GM12878 (cell line): Measurements from ENCODE around the gene GRAMD2B. TPM values are rescaled to one million over a fixed set of nuclear protein-coding genes. Genes with fewer than 3 reads are reported as not detected.

Source experiments
- ATAC-seq: fragments of 200-7000 bp; cut with Tn5 transposase; 3 replicates; pipeline ENCODE4 v1.9.1; 2020; ENCODE audit warnings: mild to moderate bottlenecking, moderate library complexity
- BruUV-seq: library from RNA; stranded (reverse); fragments of 400-500 nt; replicated peaks from 2 replicates; lab custom pipeline; 2021; lab: Mats Ljungman, UMichigan
- CTCF ChIA-PET: fragments of 300-600 bp; sonication (Branson Sonifier 250); formaldehyde crosslinking; extraction: SDS; loops from one replicate; lab custom pipeline; 2021; ENCODE audit warnings: inconsistent platforms; lab: Yijun Ruan, JAX
- POLR2A ChIA-PET: fragments of 350-600 bp; formaldehyde crosslinking; extraction: SDS; loops from one replicate; lab custom pipeline; 2021; ENCODE audit warnings: inconsistent platforms; lab: Charles Lee
- RAD21 ChIA-PET: fragments of 300-600 bp; sonication (Branson Sonifier 250); formaldehyde crosslinking; loops from one replicate; lab custom pipeline; 2023; ENCODE audit warnings: antibody characterized with exemption; ENCODE audit not compliant: unreplicated experiment; lab: Charles Lee
- SMC1A ChIA-PET: fragments of 300-600 bp; sonication (Branson Sonifier 250); formaldehyde crosslinking; loops from one replicate; lab custom pipeline; 2023; ENCODE audit not compliant: unreplicated experiment, uncharacterized antibody; lab: Charles Lee
- DNase-seq: peaks from one replicate; pipeline ENCODE4 v3.0.0-alpha.2; 2011; ENCODE audit warnings: low read depth, low spot score
- FAIRE-seq: peaks from 3 replicates; lab custom pipeline; 2011; peaks lifted over from hg19 to GRCh38; lab: Jason Lieb, UNC
- H2AFZ ChIP-seq: 2 replicates; pipeline ENCODE4 v1.6.0; 2011; ENCODE audit warnings: low read depth, low read length, control low read depth; ENCODE audit not compliant: control insufficient read depth
- H3K27ac ChIP-seq: 2 replicates; pipeline ENCODE4 v1.5.1; 2011; ENCODE audit warnings: control low read depth; ENCODE audit not compliant: control insufficient read depth, insufficient read depth
- H3K27me3 ChIP-seq, 2 experiments: replicated peaks in 1 of 2; 2 replicates each; pipeline versions ENCODE4 v1.6.0 to v1.6.1; 2011; ENCODE audit warnings: low read length in 1 of 2; ENCODE audit not compliant: control insufficient read depth in 2 of 2, insufficient read depth in 2 of 2
- H3K36me3 ChIP-seq, 2 experiments: 2 replicates each; pipeline ENCODE4 v1.5.1; 2011; ENCODE audit warnings: low read length in 1 of 2; ENCODE audit not compliant: control insufficient read depth in 2 of 2, insufficient read depth in 2 of 2
- H3K4me1 ChIP-seq: 2 replicates; pipeline ENCODE4 v1.6.1; 2011; ENCODE audit warnings: mild to moderate bottlenecking, low read length, moderate library complexity, mixed read lengths; ENCODE audit not compliant: control insufficient read depth, insufficient read depth
- H3K4me2 ChIP-seq: 2 replicates; pipeline ENCODE4 v1.6.0; 2011; ENCODE audit warnings: control low read depth; ENCODE audit not compliant: control insufficient read depth, insufficient read depth
- H3K4me3 ChIP-seq: fragments of 200-600 bp; sonication (generic); 2 replicates; pipeline ENCODE4 v1.5.1; 2016
- H3K79me2 ChIP-seq: 2 replicates; pipeline ENCODE4 v1.6.0; 2011; ENCODE audit warnings: low read length; ENCODE audit not compliant: control insufficient read depth, insufficient read depth
- H3K9ac ChIP-seq: 2 replicates; pipeline ENCODE4 v1.8.0; 2011; ENCODE audit warnings: low read length, control low read depth, mixed read lengths; ENCODE audit not compliant: control insufficient read depth, insufficient read depth
- H3K9me3 ChIP-seq: replicated peaks from 3 replicates; pipeline ENCODE4 v1.5.1; 2011; ENCODE audit warnings: mild to moderate bottlenecking, low read length; ENCODE audit not compliant: control insufficient read depth, insufficient read depth
- H4K20me1 ChIP-seq: 2 replicates; pipeline ENCODE4 v1.6.0; 2011; ENCODE audit not compliant: control insufficient read depth, insufficient read depth
- BCLAF1 ChIP-seq: fragments of 450-650 bp; IDR thresholded peaks from 2 replicates; pipeline ENCODE4 v1.6.1; 2017; ENCODE audit warnings: antibody characterized with exemption, mild to moderate bottlenecking, moderate library complexity
- CEBPB ChIP-seq, 2 experiments: fragments of 150-350 bp in 1 of 2; IDR thresholded peaks; 2 replicates each; pipeline ENCODE4 v1.6.1; 2012 to 2014; ENCODE audit warnings: low read depth in 2 of 2, low read length in 2 of 2, borderline replicate concordance in 1 of 2, inconsistent platforms in 1 of 2
- E2F4 ChIP-seq: IDR thresholded peaks from 2 replicates; pipeline ENCODE4 v1.6.1; 2012; ENCODE audit warnings: low read depth, low read length, improper control_type of control experiment
- GATAD2B ChIP-seq: fragments of 450-650 bp; conservative IDR thresholded peaks from 2 replicates; pipeline ENCODE4 v1.6.1; 2017; ENCODE audit warnings: low read depth, mild to moderate bottlenecking, moderate library complexity
- IRF4 ChIP-seq: IDR thresholded peaks from 2 replicates; pipeline ENCODE4 v1.6.1; 2011; ENCODE audit warnings: low read depth, low read length
- MTA2 ChIP-seq: fragments of 450-650 bp; IDR thresholded peaks from 2 replicates; pipeline ENCODE4 v1.6.1; 2016; ENCODE audit warnings: low read depth, mild to moderate bottlenecking, moderate library complexity
- NKRF ChIP-seq: fragments of 450-650 bp; conservative IDR thresholded peaks from 2 replicates; pipeline ENCODE4 v1.6.1; 2017; ENCODE audit warnings: mild to moderate bottlenecking, moderate library complexity
- POU2F2 ChIP-seq: IDR thresholded peaks from 3 replicates; pipeline ENCODE4 v1.6.1; 2011; ENCODE audit warnings: low read depth, mild to moderate bottlenecking, low read length, borderline replicate concordance
- RBBP5 ChIP-seq: fragments of 200-600 bp; sonication (generic); conservative IDR thresholded peaks from 2 replicates; pipeline ENCODE4 v1.6.1; 2016
- REST ChIP-seq: IDR thresholded peaks from 2 replicates; pipeline ENCODE4 v1.6.1; 2012; ENCODE audit warnings: mild to moderate bottlenecking, low read depth, low read length
- SMC3 ChIP-seq: IDR thresholded peaks from 2 replicates; pipeline ENCODE4 v1.6.1; 2011; ENCODE audit warnings: low read length, improper control_type of control experiment, borderline replicate concordance
- SRF ChIP-seq, 2 experiments: IDR thresholded peaks; 2 replicates each; pipeline ENCODE4 v1.6.1; 2011; ENCODE audit warnings: low read depth in 2 of 2, low read length in 2 of 2, mild to moderate bottlenecking in 1 of 2, moderate library complexity in 1 of 2
- TARDBP ChIP-seq: IDR thresholded peaks from 2 replicates; pipeline ENCODE4 v1.6.1; 2016; ENCODE audit warnings: borderline replicate concordance
- WGBS: methylation state at CpG from one replicate; pipeline ENCODE4 v1.1.6; 2016; ENCODE audit warnings: low lambda C conversion rate; ENCODE audit not compliant: insufficient replicate concordance, insufficient coverage; ENCODE audit errors: missing lambda C conversion rate; 5-methylcytosine and 5-hydroxymethylcytosine counted together
- in situ Hi-C: fragments of 300-500 bp; cut with MboI; formaldehyde crosslinking; loops from 9 replicates; pipeline ENCODE4 v1.14.3; 2018; ENCODE audit warnings: mixed read lengths
- intact Hi-C: fragments of 100-400 bp; cut with micrococcal nuclease; formaldehyde crosslinking; loops from one replicate; pipeline ENCODE4 v1.14.2; 2022; ENCODE audit not compliant: unreplicated experiment
- polyA plus RNA-seq, 11 experiments: library from polyadenylated mRNA; depleted of rRNA in 4 of 11; unstranded in 6 of 11; stranded (reverse) in 5 of 11; fragments of >200 nt; fragmentation: Nextera tagmentation in 4 of 11; fragmentation: Illumina TruSeq in 1 of 11; extraction: Ambion mirVana in 4 of 11; extraction: Trizol in 1 of 11; gene quantifications; 1 replicate in 1 of 11; 2 replicates in 10 of 11; pipeline versions ENCODE4 v1.2.1 to v1.2.3, GENCODE V29; 2011 to 2016; ENCODE audit warnings: inconsistent platforms in 2 of 11, missing spikeins in 2 of 11, low read depth in 1 of 11
- total RNA-seq, 4 experiments: library from RNA; depleted of rRNA in 3 of 4; stranded (reverse); fragments of >200 nt in 3 of 4; fragmentation: Illumina TruSeq in 1 of 4; extraction: Trizol in 1 of 4; gene quantifications; 2 replicates each; pipeline versions ENCODE4 v1.2.1 to v1.2.3, GENCODE V29; 2013 to 2021

GRAMD2B gene
- total and polyA plus RNA-seq, 10 of the 15 experiments (the other 5 are each of a cell fraction or from before 2014, with no cell fraction given) = 1.9 to 21.5 (median 8.4) TPM

- no peak for FAIRE-seq
- H3K27me3 ChIP-seq = no peaks in the 10 kb centered on the region
- no peak overlapping the region for H3K9ac ChIP-seq
- H3K9me3 ChIP-seq = no peaks in the 10 kb centered on the region
- DNase-seq = no peak
- H4K20me1 ChIP-seq = no peaks in the 10 kb centered on the region
- H2AFZ ChIP-seq = no peak overlapping the region
- SMC1A ChIA-PET = no interaction called here
- no peaks in the 10 kb centered on the region for H3K79me2 ChIP-seq
- no peak overlapping the region for H3K27ac ChIP-seq
- intact Hi-C loops = no loop called here
- H3K36me3 ChIP-seq = peaks cover 0 to 11% of the 10 kb centered on the region in 2 experiments; a peak in 3 of 4 replicates
- no peak overlapping the region for H3K4me2 ChIP-seq
- BruUV-seq = no TSS peak
- in situ Hi-C loops = no loop called here
- POLR2A ChIA-PET = no interaction called here
- ATAC-seq = no peak
- WGBS = 94% methylated on average over 3 of the region's 3 CpGs
- H3K4me1 ChIP-seq = no peaks in the 10 kb centered on the region
- CTCF ChIA-PET = interaction anchor here (4.7 kb wide), 1 partner anchor 13 kb away, joined by 27 read pairs; no protein-coding TSS in a partner anchor
- RAD21 ChIA-PET = no interaction called here
- H3K4me3 ChIP-seq = no peak overlapping the region
- TF ChIP-seq CEBPB (IDR thresholded peaks at IDR 0.05; ENCODE audit: borderline replicate concordance in 1 of 2, low read depth in 2 of 2, low read length in 2 of 2) (no peak), REST (no peak), MTA2 (no peak), BCLAF1 (no peak), SMC3 (no peak), POU2F2 (no peak), NKRF (no peak), IRF4 (no peak), TARDBP (no peak), E2F4 (no peak), SRF (IDR thresholded peaks at IDR 0.05; ENCODE audit: low read depth in 2 of 2, low read length in 2 of 2) (no peak), RBBP5 (no peak), GATAD2B (no peak)
Measured at GRCh38 chr5:126486332-126486731, 63.1 kb downstream of the GRAMD2B start.
